Central memory CD4-positive, alpha-beta T cell (primary cell): ENCODE data around the gene CSK.
"Not testable (repeated sequence)": the region's sequence is repeated elsewhere in the genome, so short reads cannot be mapped to it uniquely, and the experiment has no call there.

Source experiments
- DNase-seq: peaks from one replicate; pipeline ENCODE4 v3.0.0; 2022
- total RNA-seq, 3 experiments: gene quantifications; one replicate each; lab custom pipeline; 2026; lab: John Stamatoyannopoulos, UW

The CSK gene
- 147 to 256 (median 215) reads per million in 3 experiments for total RNA-seq

GRCh38 chr15:74781431-74782258 lies at the start of gene CSK:
Gene CSK, plus strand, starts transcription at chr15:74782080. Its CDS starts 16,218 bp downstream, at chr15:74798298.
- DNase-seq = peak; percentile 82

GRCh38 chr15:74732846-74733245 lies 49.0 kb upstream of the CSK start:
- DNase-seq = no peak

- no peak for DNase-seq
These were observed 48.6 kb upstream of the CSK start for GRCh38 chr15:74733269-74733668.

- DNase-seq = no peak
These were observed 46.6 kb upstream of the CSK start for GRCh38 chr15:74735305-74735704.

GRCh38 chr15:74738239-74738638 lies 43.6 kb upstream of the CSK start:
- DNase-seq = not testable (repeated sequence)

- no peak for DNase-seq
These were observed 39.5 kb upstream of the CSK start for GRCh38 chr15:74742422-74742821.

GRCh38 chr15:74746389-74746788 lies 35.5 kb upstream of the CSK start:
- no peak for DNase-seq

- no peak for DNase-seq
These were observed 33.4 kb upstream of the CSK start, which contains the start of gene CYP1A2 for GRCh38 chr15:74748322-74748946. Gene CYP1A2, plus strand, starts transcription at chr15:74748845. Its CDS starts 894 bp downstream, at chr15:74749739.

- DNase-seq = no peak
These were observed 32.0 kb upstream of the CSK start for GRCh38 chr15:74749832-74750231.

GRCh38 chr15:74750751-74751150 lies 31.1 kb upstream of the CSK start:
- DNase-seq = no peak

GRCh38 chr15:74752011-74752410 lies 29.9 kb upstream of the CSK start:
- no peak for DNase-seq

GRCh38 chr15:74752531-74752930 lies 29.3 kb upstream of the CSK start:
- no peak for DNase-seq

GRCh38 chr15:74754593-74755215 lies 27.2 kb upstream of the CSK start:
- DNase-seq = no peak

- no peak for DNase-seq
These were observed 23.1 kb upstream of the CSK start for GRCh38 chr15:74758736-74759135.

GRCh38 chr15:74762791-74763150 lies 19.1 kb upstream of the CSK start:
- DNase-seq = no peak

GRCh38 chr15:74763416-74763815 lies 18.5 kb upstream of the CSK start:
- no peak for DNase-seq

- DNase-seq = no peak
These were observed 14.4 kb upstream of the CSK start for GRCh38 chr15:74767167-74768098.

GRCh38 chr15:74768099-74768770 lies 13.6 kb upstream of the CSK start:
- no peak for DNase-seq

- DNase-seq = peak; percentile 54
These were observed 13.0 kb upstream of the CSK start for GRCh38 chr15:74768771-74769342.

GRCh38 chr15:74769463-74770025 lies 12.3 kb upstream of the CSK start:
- no peak for DNase-seq

- no peak for DNase-seq
These were observed 11.5 kb upstream of the CSK start for GRCh38 chr15:74770211-74770903.
